Transverse colon (tissue), 4 donors: Measurements from ENCODE around the gene SLC24A4. TPM values are rescaled to one million over a fixed set of nuclear protein-coding genes. Genes with fewer than 3 reads are reported as not detected.

Experiments
- DNase-seq: peaks from one replicate; pipeline ENCODE4 v3.0.0-alpha.2; 2019
- H3K27ac ChIP-seq, 4 donors: fragments of 200-600 bp; sonication (generic); 2 replicates each; pipeline ENCODE4 v1.5.1; 2016 to 2018; ENCODE audit warnings: inconsistent platforms in 4 of 4
- H3K27me3 ChIP-seq: fragments of 200-600 bp; sonication (generic); 2 replicates; pipeline ENCODE4 v1.5.1; 2017; ENCODE audit warnings: inconsistent platforms
- H3K36me3 ChIP-seq, 4 donors: fragments of 200-600 bp; sonication (generic); 2 replicates each; pipeline ENCODE4 v1.5.1; 2017 to 2019; ENCODE audit warnings: inconsistent platforms in 4 of 4
- H3K4me1 ChIP-seq, 4 donors: fragments of 200-600 bp; sonication (generic); 2 replicates each; pipeline ENCODE4 v1.5.1; 2017 to 2020; ENCODE audit warnings: inconsistent platforms in 4 of 4
- H3K4me3 ChIP-seq, 4 donors: fragments of 200-600 bp; sonication (generic); 1 replicate in 1 of 4; 2 replicates in 3 of 4; pipeline versions ENCODE4 v1.5.1 to v1.6.1; 2017 to 2019; ENCODE audit warnings: inconsistent platforms in 4 of 4
- H3K9me3 ChIP-seq, 2 donors: fragments of 200-600 bp; sonication (generic); 2 replicates each; pipeline ENCODE4 v1.5.1; 2017 to 2019; ENCODE audit warnings: inconsistent platforms in 2 of 2
- CTCF ChIP-seq, 5 experiments: fragments of 200-600 bp in 3 of 5; fragments of 450-650 bp in 2 of 5; sonication (generic) in 3 of 5; IDR thresholded peaks; 1 replicate in 2 of 5; 2 replicates in 3 of 5; pipeline ENCODE4 v1.5.1; 2016 to 2017; ENCODE audit warnings: antibody characterized with exemption in 5 of 5, inconsistent platforms in 3 of 5, mild to moderate bottlenecking in 2 of 5, moderate library complexity in 1 of 5
- EP300 ChIP-seq: sonication (generic); formaldehyde crosslinking; IDR thresholded peaks from one replicate; pipeline ENCODE4 v1.6.1; 2017; ENCODE audit warnings: antibody characterized with exemption, low read depth
- POLR2A ChIP-seq: fragments of 450-650 bp; IDR thresholded peaks from one replicate; pipeline ENCODE4 v1.6.1; 2016; ENCODE audit warnings: antibody characterized with exemption, mild to moderate bottlenecking, moderate library complexity
- POLR2AphosphoS5 ChIP-seq, 3 donors: sonication (generic); formaldehyde crosslinking; IDR thresholded peaks; one replicate each; pipeline ENCODE4 v1.6.1; 2016; ENCODE audit warnings: antibody characterized with exemption in 3 of 3
- WGBS, 2 donors: methylation state at CpG; one replicate each; pipeline ENCODE4 v1.1.5; 2018; ENCODE audit warnings: low coverage in 1 of 2; 5-methylcytosine and 5-hydroxymethylcytosine counted together
- in situ Hi-C, 4 donors: fragments of 200-750 bp; cut with MboI; loops; one replicate each; pipeline versions ENCODE4 v1.15.0 to v1.15.1; 2017; ENCODE audit warnings: low sequenced_read_pairs in 3 of 4, low pct_ligation_motif_present in 1 of 4, low pct_unique_long_range_greater_than_20kb in 1 of 4
- intact Hi-C: fragments of 100-400 bp; cut with DNase I; formaldehyde crosslinking; loops from one replicate; pipeline ENCODE4 v1.15.1; 2023; ENCODE audit warnings: low total_unique reads
- total RNA-seq, 4 donors: library from RNA; depleted of rRNA; stranded (reverse); fragments of >200 nt; gene quantifications; one replicate each; pipeline ENCODE4 v1.1.0, GENCODE V29; 2016

SLC24A4 gene
- total RNA-seq, 4 donors from 2014 or later: 0.27 to 0.48 TPM; not detected in 2

- in situ Hi-C loops (no loop called here), intact Hi-C loops (no loop called here)
- H3K9me3 ChIP-seq: no peaks in the 10 kb centered on the region
- no peak for DNase-seq
- no peak overlapping the region for H3K27ac ChIP-seq
- H3K36me3 ChIP-seq: no peaks in the 10 kb centered on the region
- no peaks in the 10 kb centered on the region for H3K4me1 ChIP-seq
- 96 to 100% methylated on average over 1 of the region's 1 CpG for WGBS, 2 donors
- TF ChIP-seq POLR2AphosphoS5 (IDR thresholded peaks at IDR 0.05): no peak
- no peak for TF ChIP-seq CTCF (IDR thresholded peaks at IDR 0.05)
- TF ChIP-seq EP300: no peak
- TF ChIP-seq POLR2A: no peak
- H3K27me3 ChIP-seq: no peaks in the 10 kb centered on the region
- H3K4me3 ChIP-seq: no peak overlapping the region
Measured at GRCh38 chr14:92387578-92387977, 64.6 kb downstream of the SLC24A4 start.

GRCh38 chr14:92389598-92390158 lies 66.7 kb downstream of the SLC24A4 start:
- TF ChIP-seq POLR2A (no peak), POLR2AphosphoS5 (IDR thresholded peaks at IDR 0.05) (no peak), EP300 (no peak), CTCF (IDR thresholded peaks at IDR 0.05) (no peak)
- Histone ChIP-seq H3K4me3 (no peak overlapping the region), H3K4me1 (no peaks in the 10 kb centered on the region), H3K27me3 (no peaks in the 10 kb centered on the region), H3K36me3 (no peaks in the 10 kb centered on the region), H3K9me3 (no peaks in the 10 kb centered on the region), H3K27ac (no peak overlapping the region)
- no peak for DNase-seq
- WGBS, 2 donors: 77 to 100% methylated on average over 3 to 12 of the region's 12 CpGs
- in situ Hi-C loops: no loop called here
- intact Hi-C loops: no loop called here

GRCh38 chr14:92391726-92392125 lies 68.8 kb downstream of the SLC24A4 start:
- Histone ChIP-seq H3K27me3 (no peaks in the 10 kb centered on the region), H3K9me3 (no peaks in the 10 kb centered on the region), H3K4me3 (no peak overlapping the region), H3K36me3 (no peaks in the 10 kb centered on the region), H3K27ac (no peak overlapping the region), H3K4me1 (no peaks in the 10 kb centered on the region)
- 80 to 89% methylated on average over 1 to 5 of the region's 10 CpGs for WGBS, 2 donors
- DNase-seq: no peak
- no peak for TF ChIP-seq EP300
- no peak for TF ChIP-seq POLR2AphosphoS5 (IDR thresholded peaks at IDR 0.05)
- TF ChIP-seq POLR2A: no peak
- in situ Hi-C loops: no loop called here
- intact Hi-C loops: no loop called here

- Histone ChIP-seq H3K9me3 (no peaks in the 10 kb centered on the region), H3K4me1 (no peaks in the 10 kb centered on the region), H3K27me3 (no peaks in the 10 kb centered on the region), H3K27ac (no peak overlapping the region), H3K36me3 (no peaks in the 10 kb centered on the region), H3K4me3 (no peak overlapping the region)
- no peak for DNase-seq
- 73 to 100% methylated on average over 1 to 9 of the region's 9 CpGs for WGBS, 2 donors
- in situ Hi-C loops (no loop called here), intact Hi-C loops (no loop called here)
- no peak for TF ChIP-seq POLR2A
- TF ChIP-seq CTCF (IDR thresholded peaks at IDR 0.05): no peak
- TF ChIP-seq POLR2AphosphoS5 (IDR thresholded peaks at IDR 0.05): no peak
- no peak for TF ChIP-seq EP300
Measured at GRCh38 chr14:92392711-92393110, 69.7 kb downstream of the SLC24A4 start.
